ENCODE data around the gene ZC3H10. TPM values are rescaled to one million over a fixed set of nuclear protein-coding genes. Genes with fewer than 3 reads are reported as not detected.
A peak's percentile ranks its signal among the peaks of the same experiment; 100 is the strongest.

ZC3H10 gene
- total and polyA plus RNA-seq, 4 donors: 1.3 to 5.2 (median 1.9) TPM

DNA sequence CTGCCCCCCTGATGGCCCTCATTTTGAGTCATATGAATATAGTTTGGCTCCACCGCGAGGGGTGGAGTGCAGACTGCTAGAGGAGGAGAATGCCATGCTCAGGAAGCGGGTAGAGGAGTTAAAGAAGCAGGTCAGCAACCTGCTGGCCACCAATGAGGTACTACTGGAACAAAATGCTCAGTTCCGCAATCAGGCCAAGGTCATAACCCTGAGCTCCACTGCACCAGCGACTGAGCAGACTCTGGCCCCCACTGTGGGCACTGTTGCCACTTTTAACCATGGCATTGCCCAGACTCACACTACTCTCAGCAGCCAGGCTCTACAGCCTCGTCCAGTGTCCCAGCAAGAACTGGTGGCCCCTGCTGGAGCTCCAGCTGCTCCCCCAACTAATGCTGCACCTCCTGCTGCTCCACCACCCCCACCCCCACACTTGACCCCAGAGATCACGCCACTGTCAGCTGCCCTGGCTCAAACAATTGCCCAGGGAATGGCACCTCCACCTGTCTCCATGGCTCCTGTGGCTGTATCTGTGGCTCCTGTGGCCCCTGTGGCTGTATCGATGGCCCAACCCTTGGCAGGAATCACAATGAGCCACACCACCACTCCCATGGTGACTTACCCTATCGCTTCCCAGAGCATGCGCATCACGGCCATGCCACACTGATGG, 3.3 kb downstream of the ZC3H10 start:
- H3K27ac ChIP-seq (ENCODE audit: low read depth in 1 of 2, low read length in 2 of 2): peak overlapping the region; percentile 71 to 89
- no peak overlapping the region for H3K9ac ChIP-seq (ENCODE audit: low read depth in 1 of 2, low read length in 2 of 2)
- no peaks in the 10 kb centered on the region for H3K36me3 ChIP-seq (ENCODE audit: control insufficient read depth in 4 of 4, insufficient read depth in 3 of 4, low read depth in 1 of 4, low read length in 3 of 4)
- DNase-seq (ENCODE audit: low spot score): no peak
- H3K4me1 ChIP-seq (ENCODE audit: control insufficient read depth in 4 of 4, insufficient read depth in 4 of 4, low read length in 3 of 4): peaks cover 34 to 64% (median 54%) of the 10 kb centered on the region in 4 donors
- TF ChIP-seq GABPA (IDR thresholded peaks at IDR 0.05 in 1 of 2, conservative IDR thresholded peaks at IDR 0.05 in 1 of 2) (peak in 1 of 2 donors; percentile 65), FOXA1 (IDR thresholded peaks at IDR 0.05) (no peak), FOXA2 (IDR thresholded peaks at IDR 0.05) (peak; percentile 44), JUND (IDR thresholded peaks at IDR 0.05) (peak; percentile 74 to 80), NR2F2 (IDR thresholded peaks at IDR 0.05) (peak; percentile 85), SP1 (IDR thresholded peaks at IDR 0.05) (peak; percentile 97), RAD21 (IDR thresholded peaks at IDR 0.05) (peak; percentile 26 to 49), HNF4G (IDR thresholded peaks at IDR 0.05) (peak; percentile 74), RXRA (IDR thresholded peaks at IDR 0.05) (peak; percentile 99), EGR1 (IDR thresholded peaks at IDR 0.05; ENCODE audit: low read depth in 2 of 2) (peak; percentile 58 to 81), TAF1 (conservative IDR thresholded peaks at IDR 0.05) (peak; percentile 42), YY1 (IDR thresholded peaks at IDR 0.05) (peak; percentile 71), HNF4A (conservative IDR thresholded peaks at IDR 0.05) (peak; percentile 90 to 93)
- TF ChIP-seq, protein P1, sequence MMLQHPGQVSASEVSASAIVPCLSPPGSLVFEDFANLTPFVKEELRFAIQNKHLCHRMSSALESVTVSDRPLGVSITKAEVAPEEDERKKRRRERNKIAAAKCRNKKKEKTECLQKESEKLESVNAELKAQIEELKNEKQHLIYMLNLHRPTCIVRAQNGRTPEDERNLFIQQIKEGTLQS (IDR thresholded peaks at IDR 0.05): peak; percentile 57
- TF ChIP-seq, protein P2, sequence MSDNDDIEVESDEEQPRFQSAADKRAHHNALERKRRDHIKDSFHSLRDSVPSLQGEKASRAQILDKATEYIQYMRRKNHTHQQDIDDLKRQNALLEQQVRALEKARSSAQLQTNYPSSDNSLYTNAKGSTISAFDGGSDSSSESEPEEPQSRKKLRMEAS (IDR thresholded peaks at IDR 0.05): peak; percentile 71
- TF ChIP-seq, protein P3, sequence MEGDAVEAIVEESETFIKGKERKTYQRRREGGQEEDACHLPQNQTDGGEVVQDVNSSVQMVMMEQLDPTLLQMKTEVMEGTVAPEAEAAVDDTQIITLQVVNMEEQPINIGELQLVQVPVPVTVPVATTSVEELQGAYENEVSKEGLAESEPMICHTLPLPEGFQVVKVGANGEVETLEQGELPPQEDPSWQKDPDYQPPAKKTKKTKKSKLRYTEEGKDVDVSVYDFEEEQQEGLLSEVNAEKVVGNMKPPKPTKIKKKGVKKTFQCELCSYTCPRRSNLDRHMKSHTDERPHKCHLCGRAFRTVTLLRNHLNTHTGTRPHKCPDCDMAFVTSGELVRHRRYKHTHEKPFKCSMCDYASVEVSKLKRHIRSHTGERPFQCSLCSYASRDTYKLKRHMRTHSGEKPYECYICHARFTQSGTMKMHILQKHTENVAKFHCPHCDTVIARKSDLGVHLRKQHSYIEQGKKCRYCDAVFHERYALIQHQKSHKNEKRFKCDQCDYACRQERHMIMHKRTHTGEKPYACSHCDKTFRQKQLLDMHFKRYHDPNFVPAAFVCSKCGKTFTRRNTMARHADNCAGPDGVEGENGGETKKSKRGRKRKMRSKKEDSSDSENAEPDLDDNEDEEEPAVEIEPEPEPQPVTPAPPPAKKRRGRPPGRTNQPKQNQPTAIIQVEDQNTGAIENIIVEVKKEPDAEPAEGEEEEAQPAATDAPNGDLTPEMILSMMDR (IDR thresholded peaks at IDR 0.05; ENCODE audit: low read depth, low read length, missing input control): no peak
- TF ChIP-seq, protein P4, sequence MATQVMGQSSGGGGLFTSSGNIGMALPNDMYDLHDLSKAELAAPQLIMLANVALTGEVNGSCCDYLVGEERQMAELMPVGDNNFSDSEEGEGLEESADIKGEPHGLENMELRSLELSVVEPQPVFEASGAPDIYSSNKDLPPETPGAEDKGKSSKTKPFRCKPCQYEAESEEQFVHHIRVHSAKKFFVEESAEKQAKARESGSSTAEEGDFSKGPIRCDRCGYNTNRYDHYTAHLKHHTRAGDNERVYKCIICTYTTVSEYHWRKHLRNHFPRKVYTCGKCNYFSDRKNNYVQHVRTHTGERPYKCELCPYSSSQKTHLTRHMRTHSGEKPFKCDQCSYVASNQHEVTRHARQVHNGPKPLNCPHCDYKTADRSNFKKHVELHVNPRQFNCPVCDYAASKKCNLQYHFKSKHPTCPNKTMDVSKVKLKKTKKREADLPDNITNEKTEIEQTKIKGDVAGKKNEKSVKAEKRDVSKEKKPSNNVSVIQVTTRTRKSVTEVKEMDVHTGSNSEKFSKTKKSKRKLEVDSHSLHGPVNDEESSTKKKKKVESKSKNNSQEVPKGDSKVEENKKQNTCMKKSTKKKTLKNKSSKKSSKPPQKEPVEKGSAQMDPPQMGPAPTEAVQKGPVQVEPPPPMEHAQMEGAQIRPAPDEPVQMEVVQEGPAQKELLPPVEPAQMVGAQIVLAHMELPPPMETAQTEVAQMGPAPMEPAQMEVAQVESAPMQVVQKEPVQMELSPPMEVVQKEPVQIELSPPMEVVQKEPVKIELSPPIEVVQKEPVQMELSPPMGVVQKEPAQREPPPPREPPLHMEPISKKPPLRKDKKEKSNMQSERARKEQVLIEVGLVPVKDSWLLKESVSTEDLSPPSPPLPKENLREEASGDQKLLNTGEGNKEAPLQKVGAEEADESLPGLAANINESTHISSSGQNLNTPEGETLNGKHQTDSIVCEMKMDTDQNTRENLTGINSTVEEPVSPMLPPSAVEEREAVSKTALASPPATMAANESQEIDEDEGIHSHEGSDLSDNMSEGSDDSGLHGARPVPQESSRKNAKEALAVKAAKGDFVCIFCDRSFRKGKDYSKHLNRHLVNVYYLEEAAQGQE (IDR thresholded peaks at IDR 0.05): peak; percentile 75
- TF ChIP-seq, protein P5, sequence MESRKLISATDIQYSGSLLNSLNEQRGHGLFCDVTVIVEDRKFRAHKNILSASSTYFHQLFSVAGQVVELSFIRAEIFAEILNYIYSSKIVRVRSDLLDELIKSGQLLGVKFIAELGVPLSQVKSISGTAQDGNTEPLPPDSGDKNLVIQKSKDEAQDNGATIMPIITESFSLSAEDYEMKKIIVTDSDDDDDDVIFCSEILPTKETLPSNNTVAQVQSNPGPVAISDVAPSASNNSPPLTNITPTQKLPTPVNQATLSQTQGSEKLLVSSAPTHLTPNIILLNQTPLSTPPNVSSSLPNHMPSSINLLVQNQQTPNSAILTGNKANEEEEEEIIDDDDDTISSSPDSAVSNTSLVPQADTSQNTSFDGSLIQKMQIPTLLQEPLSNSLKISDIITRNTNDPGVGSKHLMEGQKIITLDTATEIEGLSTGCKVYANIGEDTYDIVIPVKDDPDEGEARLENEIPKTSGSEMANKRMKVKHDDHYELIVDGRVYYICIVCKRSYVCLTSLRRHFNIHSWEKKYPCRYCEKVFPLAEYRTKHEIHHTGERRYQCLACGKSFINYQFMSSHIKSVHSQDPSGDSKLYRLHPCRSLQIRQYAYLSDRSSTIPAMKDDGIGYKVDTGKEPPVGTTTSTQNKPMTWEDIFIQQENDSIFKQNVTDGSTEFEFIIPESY (IDR thresholded peaks at IDR 0.05): peak; percentile 70
- WGBS: 55% methylated on average over 11 of the region's 11 CpGs
- no peaks in the 10 kb centered on the region for H3K27me3 ChIP-seq (ENCODE audit: control insufficient read depth in 4 of 4, insufficient read depth in 4 of 4, low read length in 3 of 4)
- no peaks in the 10 kb centered on the region for H3K9me3 ChIP-seq (ENCODE audit: control insufficient read depth in 4 of 4, low read length in 3 of 4)
- H3K4me3 ChIP-seq (ENCODE audit: low read depth in 1 of 3, low read length in 3 of 3): no peak overlapping the region

All from liver (tissue), 9 donors.